ENCODE measurements around the gene HOXA10. TPM values are rescaled to one million over a fixed set of nuclear protein-coding genes. Genes with fewer than 3 reads are reported as not detected.
A peak's percentile ranks its signal among the peaks of the same experiment; 100 is the strongest.

Gene HOXA10
- total RNA-seq, 4 donors from 2014 or later = 24.6 to 61.2 (median 40.0) TPM

GRCh38 chr7:27157702-27158431, 16.3 kb downstream of the HOXA10 start:
- no peak for TF ChIP-seq POLR2A (IDR thresholded peaks at IDR 0.05)
- TF ChIP-seq, protein P1, sequence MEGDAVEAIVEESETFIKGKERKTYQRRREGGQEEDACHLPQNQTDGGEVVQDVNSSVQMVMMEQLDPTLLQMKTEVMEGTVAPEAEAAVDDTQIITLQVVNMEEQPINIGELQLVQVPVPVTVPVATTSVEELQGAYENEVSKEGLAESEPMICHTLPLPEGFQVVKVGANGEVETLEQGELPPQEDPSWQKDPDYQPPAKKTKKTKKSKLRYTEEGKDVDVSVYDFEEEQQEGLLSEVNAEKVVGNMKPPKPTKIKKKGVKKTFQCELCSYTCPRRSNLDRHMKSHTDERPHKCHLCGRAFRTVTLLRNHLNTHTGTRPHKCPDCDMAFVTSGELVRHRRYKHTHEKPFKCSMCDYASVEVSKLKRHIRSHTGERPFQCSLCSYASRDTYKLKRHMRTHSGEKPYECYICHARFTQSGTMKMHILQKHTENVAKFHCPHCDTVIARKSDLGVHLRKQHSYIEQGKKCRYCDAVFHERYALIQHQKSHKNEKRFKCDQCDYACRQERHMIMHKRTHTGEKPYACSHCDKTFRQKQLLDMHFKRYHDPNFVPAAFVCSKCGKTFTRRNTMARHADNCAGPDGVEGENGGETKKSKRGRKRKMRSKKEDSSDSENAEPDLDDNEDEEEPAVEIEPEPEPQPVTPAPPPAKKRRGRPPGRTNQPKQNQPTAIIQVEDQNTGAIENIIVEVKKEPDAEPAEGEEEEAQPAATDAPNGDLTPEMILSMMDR (IDR thresholded peaks at IDR 0.05 in 4 of 5, conservative IDR thresholded peaks at IDR 0.05 in 1 of 5) = no peak
- no peaks in the 10 kb centered on the region for H3K36me3 ChIP-seq
- in situ Hi-C loops (cut with MboI; ENCODE audit: low sequenced_read_pairs in 4 of 4) = loop anchor here in 2 of 4 donors (10.0 to 25.0 kb wide), 3 partner anchors 783 to 946 kb away; partner anchors contain the start of genes CBX3 (in 1 of the 2) and HNRNPA2B1 (in 1 of the 2)
- DNase-seq (peak in 1 of 2 donors; percentile 11), ATAC-seq (no peak)
- no peaks in the 10 kb centered on the region for H3K27me3 ChIP-seq
- no peaks in the 10 kb centered on the region for H3K9me3 ChIP-seq
- no peak overlapping the region for H3K4me3 ChIP-seq
- intact Hi-C loops (cut with DNase I; ENCODE audit: low total_unique reads) = no loop called here
- H3K27ac ChIP-seq = no peak overlapping the region
- H3K4me1 ChIP-seq = peaks cover 12 to 22% of the 10 kb centered on the region in 2 donors

DNA sequence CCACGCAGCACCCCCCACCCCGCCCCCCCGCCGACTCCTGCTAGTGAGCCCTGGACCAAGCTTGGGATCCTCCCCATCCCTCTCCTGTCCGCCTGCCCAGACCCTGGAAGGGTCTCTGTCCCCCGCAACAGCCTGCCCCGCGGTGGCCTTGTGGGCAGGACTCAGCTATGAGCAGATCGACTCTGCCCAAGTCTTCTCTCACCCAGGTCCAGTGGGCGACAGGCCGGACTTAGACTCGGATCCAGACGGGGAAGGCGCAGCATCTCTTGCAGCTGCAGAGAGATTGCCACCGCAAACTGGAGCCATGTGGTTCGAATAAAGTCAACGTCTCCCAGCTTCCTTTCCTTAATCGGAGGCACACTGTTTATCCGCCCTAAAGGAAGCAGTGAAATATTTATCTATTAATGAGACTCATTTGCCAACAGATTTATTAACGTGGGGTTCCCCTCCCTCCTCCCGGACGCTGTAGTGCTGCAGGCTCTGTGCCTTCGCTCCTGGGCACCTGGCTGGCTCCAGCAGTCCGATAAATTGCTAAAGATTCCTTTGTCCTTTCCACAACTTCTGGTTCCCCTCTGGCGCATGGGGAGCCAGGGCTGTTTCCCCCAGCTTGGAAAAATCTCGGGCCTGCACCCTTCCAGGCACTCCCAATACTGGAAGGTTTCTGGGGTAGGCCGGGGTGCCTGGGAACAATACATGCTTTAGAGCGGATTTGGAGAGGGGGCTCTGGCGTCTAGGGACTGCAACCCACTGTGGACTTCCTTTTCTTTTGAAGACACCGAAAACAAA, 17.0 kb downstream of the HOXA10 start:
- DNase-seq (peak in 1 of 2 donors; percentile 15), ATAC-seq (no peak)
- in situ Hi-C loops (cut with MboI; ENCODE audit: low sequenced_read_pairs in 4 of 4) (loop anchor here in 2 of 4 donors (10.0 to 25.0 kb wide), 3 partner anchors 782 to 945 kb away; partner anchors contain the start of genes CBX3 (in 1 of the 2) and HNRNPA2B1 (in 1 of the 2)), intact Hi-C loops (cut with DNase I; ENCODE audit: low total_unique reads) (loop anchor here (1.0 kb wide), 1 partner anchor 8 kb away; the partner anchor contains the start of gene HOXA9)
- Histone ChIP-seq H3K4me1 (peaks cover 13 to 26% of the 10 kb centered on the region in 2 donors), H3K27me3 (no peaks in the 10 kb centered on the region), H3K27ac (peak overlapping the region; percentile 83 to 97 (median 90)), H3K9me3 (no peaks in the 10 kb centered on the region), H3K36me3 (no peaks in the 10 kb centered on the region), H3K4me3 (peak overlapping the region; percentile 63 to 96 (median 81))
- TF ChIP-seq POLR2A (IDR thresholded peaks at IDR 0.05) = no peak
- TF ChIP-seq, protein P1 (IDR thresholded peaks at IDR 0.05 in 4 of 5, conservative IDR thresholded peaks at IDR 0.05 in 1 of 5) = no peak

- intact Hi-C loops (cut with DNase I; ENCODE audit: low total_unique reads) = loop anchor here (1.0 kb wide), 1 partner anchor 9 kb away; the partner anchor contains the start of gene HOXA9
- Histone ChIP-seq H3K27me3 (no peaks in the 10 kb centered on the region), H3K9me3 (no peaks in the 10 kb centered on the region), H3K27ac (peak within 1 kb of the TSS; percentile 83 to 97 (median 90)), H3K36me3 (no peaks in the 10 kb centered on the region), H3K4me1 (peaks cover 17 to 28% of the 10 kb centered on the region in 2 donors), H3K4me3 (peak within 1 kb of the TSS; percentile 63 to 96 (median 81))
- ATAC-seq = peak; percentile 68 to 72
- peak; percentile 74 to 86 for DNase-seq
- in situ Hi-C loops (cut with MboI; ENCODE audit: low sequenced_read_pairs in 4 of 4) = loop anchor here in 2 of 4 donors (10.0 to 25.0 kb wide), 3 partner anchors 782 to 944 kb away; partner anchors contain the start of genes CBX3 (in 1 of the 2) and HNRNPA2B1 (in 1 of the 2)
- peak; percentile 6 to 12 for TF ChIP-seq POLR2A (IDR thresholded peaks at IDR 0.05)
- TF ChIP-seq, protein P1 (IDR thresholded peaks at IDR 0.05 in 4 of 5, conservative IDR thresholded peaks at IDR 0.05 in 1 of 5) = no peak
These were observed 17.6 kb downstream of the HOXA10 start, which contains the start of gene HOXA7 for GRCh38 chr7:27156508-27156898. Gene HOXA7, minus strand, starts transcription at chr7:27156675. Its CDS starts 130 bp downstream, at chr7:27156545.

DNA sequence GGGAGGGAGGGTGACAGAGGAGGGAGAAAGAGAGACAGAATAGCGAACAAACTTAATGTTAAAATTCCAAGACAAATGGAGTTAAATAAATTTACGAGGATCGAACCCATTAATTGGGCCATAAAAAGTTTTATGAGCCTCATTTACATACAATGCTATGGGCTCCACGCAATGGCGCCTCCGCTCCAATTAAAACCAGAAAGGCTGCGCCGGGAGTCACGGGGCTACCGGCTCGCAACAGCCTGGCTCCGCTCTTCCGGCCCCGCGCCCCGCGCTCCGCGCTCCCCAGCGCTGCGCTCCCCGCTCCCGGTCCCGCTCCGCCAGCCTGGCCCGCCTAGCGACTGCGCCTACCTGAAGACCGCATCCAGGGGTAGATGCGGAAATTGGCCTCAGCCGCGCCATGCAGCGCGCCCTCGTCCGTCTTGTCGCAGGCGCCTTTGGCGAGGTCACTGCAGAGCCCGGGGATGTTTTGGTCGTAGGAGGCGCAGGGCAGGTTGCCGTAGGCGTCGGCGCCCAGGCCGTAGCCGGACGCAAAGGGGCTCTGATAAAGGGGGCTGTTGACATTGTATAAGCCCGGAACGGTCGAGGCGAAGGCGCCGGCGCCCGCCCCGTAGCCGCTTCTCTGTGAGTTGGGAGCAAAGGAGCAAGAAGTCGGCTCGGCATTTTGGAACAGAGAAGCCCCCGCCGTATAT, 18.2 kb downstream of the HOXA10 start:
- ATAC-seq (peak; percentile 47 to 49), DNase-seq (peak in 1 of 2 donors; percentile 45)
- H3K27me3 ChIP-seq = no peaks in the 10 kb centered on the region
- H3K4me1 ChIP-seq = peaks cover 22 to 27% of the 10 kb centered on the region in 2 donors
- intact Hi-C loops (cut with DNase I; ENCODE audit: low total_unique reads) (loop anchor here (1.0 kb wide), 1 partner anchor 9 kb away; the partner anchor contains the start of gene HOXA9), in situ Hi-C loops (cut with MboI; ENCODE audit: low sequenced_read_pairs in 4 of 4) (loop anchor here in 2 of 4 donors (10.0 to 25.0 kb wide), 3 partner anchors 781 to 944 kb away; partner anchors contain the start of genes CBX3 (in 1 of the 2) and HNRNPA2B1 (in 1 of the 2))
- no peaks in the 10 kb centered on the region for H3K9me3 ChIP-seq
- TF ChIP-seq, protein P1 (IDR thresholded peaks at IDR 0.05 in 4 of 5, conservative IDR thresholded peaks at IDR 0.05 in 1 of 5) = peak in 1 of 5 experiments; percentile 32
- peak; percentile 13 to 51 for TF ChIP-seq POLR2A (IDR thresholded peaks at IDR 0.05)
- peak overlapping the region; percentile 83 to 97 (median 90) for H3K27ac ChIP-seq
- peak overlapping the region; percentile 63 to 96 (median 81) for H3K4me3 ChIP-seq
- H3K36me3 ChIP-seq = no peaks in the 10 kb centered on the region
